ENCODE results near the gene GARIN1A.

GRCh38 chr7:128687131-128687530 lies 15.0 kb downstream of the GARIN1A start:
- TF ChIP-seq, protein P1, sequence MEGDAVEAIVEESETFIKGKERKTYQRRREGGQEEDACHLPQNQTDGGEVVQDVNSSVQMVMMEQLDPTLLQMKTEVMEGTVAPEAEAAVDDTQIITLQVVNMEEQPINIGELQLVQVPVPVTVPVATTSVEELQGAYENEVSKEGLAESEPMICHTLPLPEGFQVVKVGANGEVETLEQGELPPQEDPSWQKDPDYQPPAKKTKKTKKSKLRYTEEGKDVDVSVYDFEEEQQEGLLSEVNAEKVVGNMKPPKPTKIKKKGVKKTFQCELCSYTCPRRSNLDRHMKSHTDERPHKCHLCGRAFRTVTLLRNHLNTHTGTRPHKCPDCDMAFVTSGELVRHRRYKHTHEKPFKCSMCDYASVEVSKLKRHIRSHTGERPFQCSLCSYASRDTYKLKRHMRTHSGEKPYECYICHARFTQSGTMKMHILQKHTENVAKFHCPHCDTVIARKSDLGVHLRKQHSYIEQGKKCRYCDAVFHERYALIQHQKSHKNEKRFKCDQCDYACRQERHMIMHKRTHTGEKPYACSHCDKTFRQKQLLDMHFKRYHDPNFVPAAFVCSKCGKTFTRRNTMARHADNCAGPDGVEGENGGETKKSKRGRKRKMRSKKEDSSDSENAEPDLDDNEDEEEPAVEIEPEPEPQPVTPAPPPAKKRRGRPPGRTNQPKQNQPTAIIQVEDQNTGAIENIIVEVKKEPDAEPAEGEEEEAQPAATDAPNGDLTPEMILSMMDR (IDR thresholded peaks at IDR 0.05), result no peak
- no peak for TF ChIP-seq POLR2A (IDR thresholded peaks at IDR 0.05)
